Measurements from ENCODE around the gene CERS6. TPM values are rescaled to one million over a fixed set of nuclear protein-coding genes. Genes with fewer than 3 reads are reported as not detected.
"Not testable (repeated sequence)": the region's sequence is repeated elsewhere in the genome, so short reads cannot be mapped to it uniquely, and the experiment has no call there.

Gene CERS6
- total RNA-seq, 4 donors from 2014 or later: 45.0 to 61.2 (median 56.4) TPM

DNA sequence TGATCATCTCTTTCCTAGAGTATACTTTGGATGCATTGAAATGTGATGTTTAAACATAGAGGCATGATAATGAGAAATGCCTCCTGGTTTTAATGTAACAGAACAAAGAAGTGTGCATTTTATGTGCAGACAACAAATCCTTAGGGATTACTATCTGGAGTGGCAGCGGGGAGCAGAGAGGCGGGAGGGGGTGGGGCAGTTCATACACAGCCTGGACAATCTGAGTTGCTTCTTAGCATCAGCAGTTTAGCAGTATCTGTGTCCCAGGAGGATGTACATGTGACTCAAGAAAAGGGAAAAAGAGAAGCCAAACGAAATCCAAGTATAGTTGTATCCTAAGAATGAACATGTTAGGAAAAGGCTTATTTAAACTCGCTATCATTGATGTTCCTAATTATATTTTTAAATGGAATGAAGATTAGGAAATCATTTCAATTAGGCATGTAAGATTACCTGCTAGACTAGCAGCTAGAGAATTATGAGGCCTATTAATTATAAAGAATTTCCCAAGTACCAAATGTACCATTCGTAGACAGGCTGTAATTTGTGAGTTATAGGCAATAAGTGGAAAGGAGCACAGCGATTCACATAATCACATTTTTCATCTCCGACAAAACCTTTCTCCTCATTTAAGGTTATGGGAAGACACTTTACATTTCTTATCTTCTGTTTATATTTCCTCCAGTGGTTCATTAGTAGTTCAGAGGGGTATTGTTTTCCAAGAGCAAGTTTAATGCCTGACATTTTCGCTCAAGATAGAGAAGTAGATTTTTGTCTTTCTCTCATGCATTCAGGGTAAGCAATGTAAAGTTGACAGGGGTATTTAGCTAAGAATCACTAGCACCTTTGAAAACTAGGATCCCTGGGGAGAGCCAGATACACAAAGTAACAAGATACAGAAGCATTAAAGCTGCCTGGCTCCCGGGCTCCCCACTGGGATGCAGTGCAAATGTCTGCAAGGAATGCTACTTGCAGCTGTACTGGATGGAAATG lies 205.1 kb downstream of the CERS6 start:
- H3K27ac ChIP-seq: peak overlapping the region; percentile 14 to 36 (median 32)
- no peaks in the 10 kb centered on the region for H3K27me3 ChIP-seq
- H3K4me1 ChIP-seq: peaks cover 0 to 19% (median 0%) of the 10 kb centered on the region in 3 donors
- WGBS, 2 donors (ENCODE audit: low coverage in 1 of 2): 48 to 49% methylated on average over 7 to 9 of the region's 9 CpGs
- ATAC-seq: no peak
- H3K4me3 ChIP-seq: no peak overlapping the region
- no peaks in the 10 kb centered on the region for H3K9me3 ChIP-seq
- TF ChIP-seq POLR2AphosphoS5 (IDR thresholded peaks at IDR 0.05) (no peak), EP300 (IDR thresholded peaks at IDR 0.05) (no peak), POLR2A (IDR thresholded peaks at IDR 0.05) (no peak)
- TF ChIP-seq, protein P1, sequence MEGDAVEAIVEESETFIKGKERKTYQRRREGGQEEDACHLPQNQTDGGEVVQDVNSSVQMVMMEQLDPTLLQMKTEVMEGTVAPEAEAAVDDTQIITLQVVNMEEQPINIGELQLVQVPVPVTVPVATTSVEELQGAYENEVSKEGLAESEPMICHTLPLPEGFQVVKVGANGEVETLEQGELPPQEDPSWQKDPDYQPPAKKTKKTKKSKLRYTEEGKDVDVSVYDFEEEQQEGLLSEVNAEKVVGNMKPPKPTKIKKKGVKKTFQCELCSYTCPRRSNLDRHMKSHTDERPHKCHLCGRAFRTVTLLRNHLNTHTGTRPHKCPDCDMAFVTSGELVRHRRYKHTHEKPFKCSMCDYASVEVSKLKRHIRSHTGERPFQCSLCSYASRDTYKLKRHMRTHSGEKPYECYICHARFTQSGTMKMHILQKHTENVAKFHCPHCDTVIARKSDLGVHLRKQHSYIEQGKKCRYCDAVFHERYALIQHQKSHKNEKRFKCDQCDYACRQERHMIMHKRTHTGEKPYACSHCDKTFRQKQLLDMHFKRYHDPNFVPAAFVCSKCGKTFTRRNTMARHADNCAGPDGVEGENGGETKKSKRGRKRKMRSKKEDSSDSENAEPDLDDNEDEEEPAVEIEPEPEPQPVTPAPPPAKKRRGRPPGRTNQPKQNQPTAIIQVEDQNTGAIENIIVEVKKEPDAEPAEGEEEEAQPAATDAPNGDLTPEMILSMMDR (IDR thresholded peaks at IDR 0.05): no peak
- H3K36me3 ChIP-seq: no peaks in the 10 kb centered on the region

DNA sequence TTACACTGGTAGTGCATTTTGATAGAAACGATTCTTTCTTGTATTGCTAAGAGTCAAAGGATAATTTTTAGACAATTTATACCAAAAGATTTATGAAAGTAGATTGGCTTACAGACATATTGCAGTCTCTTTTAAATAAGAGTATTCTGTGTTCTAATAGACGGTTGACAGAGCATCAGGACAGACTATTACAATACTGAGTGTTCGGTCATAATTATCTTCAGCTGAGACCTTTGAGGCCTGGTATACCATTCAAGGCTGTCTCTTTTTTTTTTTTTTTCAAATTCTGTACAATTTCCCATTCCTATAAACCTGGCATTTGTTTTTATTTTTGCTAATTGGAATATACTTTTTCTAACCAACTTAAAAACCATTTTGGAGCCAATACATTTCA lies 205.8 kb downstream of the CERS6 start:
- H3K27me3 ChIP-seq: no peaks in the 10 kb centered on the region
- no peak for ATAC-seq
- 46 to 49% methylated on average over 3 of the region's 3 CpGs for WGBS, 2 donors (ENCODE audit: low coverage in 1 of 2)
- TF ChIP-seq POLR2AphosphoS5 (IDR thresholded peaks at IDR 0.05) (no peak), EP300 (IDR thresholded peaks at IDR 0.05) (no peak), POLR2A (IDR thresholded peaks at IDR 0.05) (no peak)
- TF ChIP-seq, protein P1 (IDR thresholded peaks at IDR 0.05): no peak
- peak overlapping the region in 3 of 4 donors; percentile 14 to 36 (median 34) for H3K27ac ChIP-seq
- no peak overlapping the region for H3K4me3 ChIP-seq
- H3K4me1 ChIP-seq: peaks cover 0 to 26% (median 3%) of the 10 kb centered on the region in 3 donors
- no peaks in the 10 kb centered on the region for H3K36me3 ChIP-seq
- no peaks in the 10 kb centered on the region for H3K9me3 ChIP-seq

GRCh38 chr2:168662651-168663208 lies 206.7 kb downstream of the CERS6 start:
- Histone ChIP-seq H3K27me3 (no peaks in the 10 kb centered on the region), H3K4me3 (no peak overlapping the region), H3K36me3 (no peaks in the 10 kb centered on the region), H3K9me3 (no peaks in the 10 kb centered on the region), H3K27ac (peak overlapping the region in 1 of 4 donors; percentile 51), H3K4me1 (peaks cover 0 to 26% (median 3%) of the 10 kb centered on the region in 3 donors)
- TF ChIP-seq, protein P1 (IDR thresholded peaks at IDR 0.05): no peak
- TF ChIP-seq POLR2AphosphoS5 (IDR thresholded peaks at IDR 0.05) (no peak), POLR2A (IDR thresholded peaks at IDR 0.05) (no peak), EP300 (IDR thresholded peaks at IDR 0.05) (no peak)
- ATAC-seq: no peak
- 63 to 92% methylated on average over 3 to 5 of the region's 7 CpGs for WGBS, 2 donors (ENCODE audit: low coverage in 1 of 2)

- no peaks in the 10 kb centered on the region for H3K9me3 ChIP-seq
- H3K4me3 ChIP-seq: no peak overlapping the region
- no peaks in the 10 kb centered on the region for H3K27me3 ChIP-seq
- peaks cover 0 to 26% (median 3%) of the 10 kb centered on the region in 3 donors for H3K4me1 ChIP-seq
- H3K36me3 ChIP-seq: no peaks in the 10 kb centered on the region
- ATAC-seq: no peak
- WGBS, 2 donors (ENCODE audit: low coverage in 1 of 2): 72 to 92% methylated on average over 3 of the region's 3 CpGs
- no peak for TF ChIP-seq POLR2AphosphoS5 (IDR thresholded peaks at IDR 0.05)
- no peak for TF ChIP-seq EP300 (IDR thresholded peaks at IDR 0.05)
- TF ChIP-seq, protein P1 (IDR thresholded peaks at IDR 0.05): no peak
- TF ChIP-seq POLR2A (IDR thresholded peaks at IDR 0.05): no peak
- H3K27ac ChIP-seq: no peak overlapping the region
These were observed 207.9 kb downstream of the CERS6 start for GRCh38 chr2:168663993-168664392.

DNA sequence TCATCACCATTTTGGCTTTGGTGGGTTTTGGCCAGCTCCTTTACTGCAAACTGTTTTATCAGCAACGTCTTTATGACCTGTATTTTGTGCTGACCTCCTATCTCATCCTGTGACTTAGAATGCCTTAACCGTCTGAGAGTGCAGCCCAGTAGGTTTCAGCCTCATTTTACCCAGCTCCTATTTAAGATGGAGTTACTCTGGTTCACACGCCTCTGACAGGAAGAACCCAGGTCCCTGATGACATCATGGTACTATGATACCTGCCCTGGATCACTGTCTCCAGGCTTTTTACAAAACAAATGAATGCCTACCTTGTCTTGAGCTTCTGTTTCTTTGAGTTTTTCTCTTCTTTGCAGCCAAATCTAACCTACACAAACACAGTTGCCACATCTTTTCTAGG lies 208.6 kb downstream of the CERS6 start:
- H3K4me3 ChIP-seq, H3K36me3 ChIP-seq, H3K27ac ChIP-seq, H3K27me3 ChIP-seq, ATAC-seq, H3K9me3 ChIP-seq: not testable (repeated sequence)
- H3K4me1 ChIP-seq: peaks cover 0 to 26% (median 3%) of the 10 kb centered on the region in 3 donors
- 83 to 93% methylated on average over 2 to 3 of the region's 3 CpGs for WGBS, 2 donors (ENCODE audit: low coverage in 1 of 2)
